Mesenchymal stem cell (in vitro differentiated cells and primary cell): Measurements from ENCODE around the gene SLC2A6.
A peak's percentile ranks its signal among the peaks of the same experiment; 100 is the strongest.

Experiments
- DNase-seq: peaks from one replicate; pipeline ENCODE4 v3.0.0-alpha.2; 2013
- H2AFZ ChIP-seq: one replicate; pipeline ENCODE4 v1.6.1; 2013; ENCODE audit warnings: low read depth, mild to moderate bottlenecking, control low read depth, inconsistent platforms, low read length, moderate library complexity
- H2AK5ac ChIP-seq: 2 replicates; pipeline ENCODE4 v1.6.1; 2013; ENCODE audit warnings: low read length, moderate library complexity, mild to moderate bottlenecking, inconsistent platforms; ENCODE audit not compliant: severe bottlenecking
- H2BK120ac ChIP-seq: one replicate; pipeline ENCODE4 v1.6.1; 2013; ENCODE audit warnings: low read depth, mild to moderate bottlenecking, inconsistent platforms, low read length, moderate library complexity
- H2BK12ac ChIP-seq, 2 experiments: one replicate each; pipeline ENCODE4 v1.6.1; 2013; ENCODE audit warnings: inconsistent platforms in 2 of 2, low read length in 2 of 2, mild to moderate bottlenecking in 2 of 2, moderate library complexity in 2 of 2, control low read depth in 1 of 2
- H2BK15ac ChIP-seq: one replicate; pipeline ENCODE4 v1.6.1; 2013; ENCODE audit warnings: mild to moderate bottlenecking, low read depth, inconsistent platforms; ENCODE audit not compliant: poor library complexity, severe bottlenecking
- H2BK5ac ChIP-seq: 2 replicates; pipeline ENCODE4 v1.6.1; 2013; ENCODE audit warnings: low read depth, mild to moderate bottlenecking, low read length, control low read depth, inconsistent platforms; ENCODE audit not compliant: poor library complexity, severe bottlenecking
- H3K14ac ChIP-seq, 2 experiments: one replicate each; pipeline ENCODE4 v1.6.1; 2013; ENCODE audit warnings: inconsistent platforms in 2 of 2, low read length in 2 of 2, control low read depth in 1 of 2, mild to moderate bottlenecking in 1 of 2, moderate library complexity in 1 of 2
- H3K18ac ChIP-seq, 2 experiments: one replicate each; pipeline ENCODE4 v1.6.1; 2013; ENCODE audit warnings: inconsistent platforms in 2 of 2, low read length in 2 of 2, control low read depth in 1 of 2, low read depth in 1 of 2, mild to moderate bottlenecking in 1 of 2
- H3K23ac ChIP-seq, 2 experiments: one replicate each; pipeline ENCODE4 v1.6.1; 2013; ENCODE audit warnings: inconsistent platforms in 2 of 2, low read length in 2 of 2, mild to moderate bottlenecking in 2 of 2, moderate library complexity in 2 of 2, control low read depth in 1 of 2
- H3K27ac ChIP-seq: 2 replicates; pipeline ENCODE4 v1.5.1; 2013; ENCODE audit warnings: mild to moderate bottlenecking, moderate library complexity, low read length, control low read depth, inconsistent platforms; ENCODE audit not compliant: poor library complexity, severe bottlenecking
- H3K27me3 ChIP-seq, 2 experiments: 2 replicates each; pipeline versions ENCODE4 v1.6.1 to v1.7.0; 2013; ENCODE audit warnings: low read length in 2 of 2, mild to moderate bottlenecking in 2 of 2, moderate library complexity in 2 of 2, control low read depth in 1 of 2, inconsistent platforms in 1 of 2; ENCODE audit not compliant: control insufficient read depth in 1 of 2, insufficient read depth in 1 of 2
- H3K36me3 ChIP-seq, 2 experiments: 2 replicates each; pipeline versions ENCODE4 v1.6.1 to v1.7.0; 2013; ENCODE audit warnings: low read length in 2 of 2, control low read depth in 1 of 2, inconsistent platforms in 1 of 2, low read depth in 1 of 2, mild to moderate bottlenecking in 1 of 2; ENCODE audit not compliant: insufficient read depth in 2 of 2, control insufficient read depth in 1 of 2
- H3K4ac ChIP-seq, 2 experiments: one replicate each; pipeline ENCODE4 v1.6.1; 2013; ENCODE audit warnings: inconsistent platforms in 2 of 2, low read length in 2 of 2, mild to moderate bottlenecking in 2 of 2, moderate library complexity in 2 of 2, control low read depth in 1 of 2, low read depth in 1 of 2
- H3K4me1 ChIP-seq: 2 replicates; pipeline ENCODE4 v1.6.1; 2013; ENCODE audit warnings: low read depth, low read length, control low read depth; ENCODE audit not compliant: control insufficient read depth, insufficient read depth
- H3K4me2 ChIP-seq: 2 replicates; pipeline ENCODE4 v1.6.1; 2013; ENCODE audit warnings: low read length, mild to moderate bottlenecking, inconsistent platforms; ENCODE audit not compliant: poor library complexity, severe bottlenecking
- H3K4me3 ChIP-seq, 2 experiments: 2 replicates each; pipeline versions ENCODE4 v1.5.1 to v1.7.0; 2013; ENCODE audit warnings: low read length in 2 of 2, mild to moderate bottlenecking in 2 of 2, control low read depth in 1 of 2, low read depth in 1 of 2; ENCODE audit not compliant: insufficient read depth in 1 of 2
- H3K79me1 ChIP-seq: replicated peaks from 2 replicates; pipeline ENCODE4 v1.6.1; 2013; ENCODE audit warnings: mild to moderate bottlenecking, control low read depth, low read length, inconsistent platforms; ENCODE audit not compliant: poor library complexity, severe bottlenecking
- H3K9ac ChIP-seq: 2 replicates; pipeline ENCODE4 v1.7.0; 2013; ENCODE audit warnings: mild to moderate bottlenecking, low read length, moderate library complexity
- H3K9me3 ChIP-seq: 2 replicates; pipeline ENCODE4 v1.7.0; 2013; ENCODE audit warnings: mild to moderate bottlenecking, low read length; ENCODE audit not compliant: control insufficient read depth
- H4K8ac ChIP-seq: one replicate; pipeline ENCODE4 v1.6.1; 2013; ENCODE audit warnings: inconsistent platforms, mild to moderate bottlenecking, low read length, moderate library complexity
- H4K91ac ChIP-seq: one replicate; pipeline ENCODE4 v1.6.1; 2013; ENCODE audit warnings: mild to moderate bottlenecking, low read length, inconsistent platforms
- WGBS: methylation state at CpG from one replicate; pipeline ENCODE4 v1.1.7; 2013; ENCODE audit warnings: mixed read lengths; 5-methylcytosine and 5-hydroxymethylcytosine counted together

Gene SLC2A6

DNA sequence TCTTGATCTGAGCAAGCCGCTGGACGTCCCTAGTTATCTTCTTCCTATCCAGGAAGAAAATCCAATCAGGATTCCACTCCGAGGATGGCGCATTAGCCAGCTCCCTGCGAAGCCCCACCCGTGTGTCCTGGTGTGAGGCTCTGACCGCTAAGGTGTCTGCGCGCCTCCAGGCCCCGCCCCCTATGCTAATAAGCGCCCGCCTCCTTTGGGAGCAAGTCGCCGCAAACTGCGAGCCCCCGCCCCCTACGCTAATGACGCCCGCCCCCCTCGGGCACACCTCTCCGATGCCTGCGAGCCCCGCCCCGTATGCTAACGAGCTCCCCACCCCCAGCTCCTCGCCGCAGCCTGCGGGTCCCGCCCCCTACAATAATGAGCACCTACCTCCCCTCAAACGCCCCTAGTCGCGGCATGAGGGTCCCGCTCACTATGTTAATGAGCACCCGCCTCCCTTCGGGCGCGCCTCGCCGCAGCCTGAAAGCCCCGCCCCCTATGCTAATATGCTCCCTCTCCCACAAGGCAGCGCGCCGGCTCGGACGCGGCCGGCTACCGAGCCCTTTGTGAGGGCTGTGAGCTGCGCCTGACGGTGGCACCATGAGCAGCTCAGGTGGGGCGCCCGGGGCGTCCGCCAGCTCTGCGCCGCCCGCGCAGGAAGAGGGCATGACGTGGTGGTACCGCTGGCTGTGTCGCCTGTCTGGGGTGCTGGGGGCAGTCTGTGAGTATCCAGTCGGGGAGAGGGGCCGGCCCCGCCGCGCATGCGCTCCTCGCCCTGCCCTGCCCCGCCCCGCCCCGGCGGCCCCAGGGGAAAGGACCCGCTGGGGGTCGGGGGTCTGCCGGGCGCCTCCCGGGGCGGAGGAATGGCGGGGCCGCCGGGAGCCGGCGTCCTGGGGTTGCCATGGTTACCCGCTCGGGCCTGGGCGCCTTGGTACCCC lies 19.2 kb downstream of the SLC2A6 start, which contains the start of gene CACFD1:
CACFD1 (plus strand) TSS at position 503 of the 929 bp plus-strand sequence; CDS start at position 592, 89 bp downstream.
- peaks cover 10 to 22% of the 10 kb centered on the region in 2 experiments for H3K36me3 ChIP-seq
- peak within 1 kb of the TSS; percentile 85 for H3K4me2 ChIP-seq

DNA sequence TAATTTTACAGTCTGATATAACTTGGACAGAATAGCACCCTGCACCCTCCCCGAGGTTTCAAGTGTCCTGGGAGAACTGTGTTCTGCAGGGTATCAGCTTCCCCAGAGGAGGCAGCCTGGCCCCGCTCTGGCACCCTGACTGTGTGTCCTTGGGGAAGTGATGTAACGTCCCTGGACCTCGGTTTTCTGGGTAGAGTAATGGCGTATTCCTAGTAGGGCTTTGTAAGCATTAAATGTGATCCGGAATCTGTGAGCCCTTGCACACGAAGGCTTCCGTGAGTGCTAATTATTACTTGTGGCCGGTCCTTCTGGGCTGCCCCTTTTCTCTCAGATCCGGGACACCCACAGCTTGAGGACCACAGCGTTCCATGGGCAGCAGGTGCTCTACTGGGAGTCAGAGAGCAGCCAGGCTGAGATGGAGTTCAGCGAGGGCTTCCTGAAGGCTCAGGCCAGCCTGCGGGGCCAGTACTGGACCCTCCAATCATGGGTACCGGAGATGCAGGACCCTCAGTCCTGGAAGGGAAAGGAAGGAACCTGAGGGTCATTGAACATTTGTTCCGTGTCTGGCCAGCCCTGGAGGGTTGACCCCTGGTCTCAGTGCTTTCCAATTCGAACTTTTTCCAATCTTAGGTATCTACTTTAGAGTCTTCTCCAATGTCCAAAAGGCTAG lies 20.1 kb downstream of the SLC2A6 start:
- 89% methylated on average over 16 of the region's 16 CpGs for WGBS
- Histone ChIP-seq H3K36me3 (peaks cover 10 to 12% of the 10 kb centered on the region in 2 experiments), H3K14ac (no peak overlapping the region)

More for the DNA sequence above, 19.2 kb downstream of the SLC2A6 start, which contains the start of gene CACFD1:
- peak within 1 kb of the TSS; percentile 56 to 71 for H2BK12ac ChIP-seq
- H3K4me3 ChIP-seq: peak within 1 kb of the TSS; percentile 83 to 86
- H2BK15ac ChIP-seq: peak within 1 kb of the TSS; percentile 91
- WGBS: 2% methylated on average over 48 of the region's 86 CpGs
- H2AFZ ChIP-seq: peak within 1 kb of the TSS; percentile 91
- peaks cover 30% of the 10 kb centered on the region for H3K79me1 ChIP-seq
- no peak within 1 kb of the TSS for H2AK5ac ChIP-seq
- H3K27ac ChIP-seq: peak within 1 kb of the TSS; percentile 61
- H3K23ac ChIP-seq: peak within 1 kb of the TSS; percentile 19 to 25
- H3K9ac ChIP-seq: peak within 1 kb of the TSS; percentile 91
- H3K4ac ChIP-seq: peak within 1 kb of the TSS; percentile 83 to 94
- peak within 1 kb of the TSS; percentile 95 for H4K91ac ChIP-seq
- H3K9me3 ChIP-seq: no peaks in the 10 kb centered on the region
- peak within 1 kb of the TSS; percentile 97 to 98 for H3K18ac ChIP-seq
- peak within 1 kb of the TSS; percentile 87 for H2BK5ac ChIP-seq
- H3K14ac ChIP-seq: peak within 1 kb of the TSS in 1 of 2 experiments; percentile 88
- peak within 1 kb of the TSS; percentile 64 for H2BK120ac ChIP-seq
- peak within 1 kb of the TSS; percentile 96 for H4K8ac ChIP-seq
- H3K27me3 ChIP-seq: peaks cover 6 to 7% of the 10 kb centered on the region in 2 experiments
- H3K4me1 ChIP-seq: peaks cover 23% of the 10 kb centered on the region
- DNase-seq: peak; percentile 95

DNA sequence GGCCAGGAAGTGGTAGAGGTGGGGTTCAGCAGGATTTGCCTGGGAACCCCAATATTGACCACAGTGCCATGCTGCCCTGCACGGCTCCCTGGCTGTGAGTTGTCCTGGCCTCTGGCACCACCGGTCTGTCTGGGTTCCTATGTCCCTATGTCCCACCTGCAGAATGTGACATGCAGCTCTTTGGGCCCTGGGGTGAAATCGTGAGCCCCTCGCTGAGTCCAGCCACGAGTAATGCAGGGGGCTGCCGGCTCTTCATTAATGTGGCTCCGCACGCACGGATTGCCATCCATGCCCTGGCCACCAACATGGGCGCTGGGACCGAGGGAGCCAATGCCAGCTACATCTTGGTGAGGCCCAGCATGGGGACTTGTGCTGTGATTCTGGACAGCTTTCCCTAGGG lies 21.2 kb downstream of the SLC2A6 start:
- Histone ChIP-seq H2BK15ac (no peak overlapping the region), H3K4ac (no peak overlapping the region)

More for the DNA sequence above, 20.1 kb downstream of the SLC2A6 start:
- H3K4ac ChIP-seq: no peak overlapping the region
- H2BK5ac ChIP-seq: no peak overlapping the region
- no peak overlapping the region for H2BK15ac ChIP-seq
- DNase-seq: no peak
- H2BK120ac ChIP-seq: no peak overlapping the region
- H3K4me3 ChIP-seq: peak overlapping the region in 1 of 2 experiments; percentile 86
- H3K9me3 ChIP-seq: no peaks in the 10 kb centered on the region
- no peak overlapping the region for H2AK5ac ChIP-seq
- H3K27ac ChIP-seq: no peak overlapping the region
- H3K4me1 ChIP-seq: peaks cover 23% of the 10 kb centered on the region
- no peak overlapping the region for H4K8ac ChIP-seq
- H2AFZ ChIP-seq: peak overlapping the region; percentile 23
- H3K27me3 ChIP-seq: peaks cover 6 to 7% of the 10 kb centered on the region in 2 experiments
- peak overlapping the region; percentile 54 for H3K9ac ChIP-seq
- H4K91ac ChIP-seq: no peak overlapping the region
- H3K79me1 ChIP-seq: peaks cover 23% of the 10 kb centered on the region
- H3K18ac ChIP-seq: no peak overlapping the region
- no peak overlapping the region for H2BK12ac ChIP-seq
- peak overlapping the region; percentile 66 for H3K4me2 ChIP-seq
- H3K23ac ChIP-seq: no peak overlapping the region

More for the DNA sequence above, 21.2 kb downstream of the SLC2A6 start:
- no peak overlapping the region for H2BK5ac ChIP-seq
- H3K27me3 ChIP-seq: peaks cover 4 to 6% of the 10 kb centered on the region in 2 experiments
- H3K18ac ChIP-seq: no peak overlapping the region
- no peak overlapping the region for H4K91ac ChIP-seq
- peaks cover 4 to 10% of the 10 kb centered on the region in 2 experiments for H3K36me3 ChIP-seq
- H3K14ac ChIP-seq: no peak overlapping the region
- no peak overlapping the region for H3K27ac ChIP-seq
- H3K79me1 ChIP-seq: peaks cover 17% of the 10 kb centered on the region
- no peak overlapping the region for H4K8ac ChIP-seq
- no peak overlapping the region for H2BK12ac ChIP-seq
- DNase-seq: no peak
- no peak overlapping the region for H3K23ac ChIP-seq
- H3K9me3 ChIP-seq: no peaks in the 10 kb centered on the region
- H3K4me3 ChIP-seq: no peak overlapping the region
- H3K4me1 ChIP-seq: peaks cover 23% of the 10 kb centered on the region
- H2BK120ac ChIP-seq: no peak overlapping the region
- H2AFZ ChIP-seq: no peak overlapping the region
- H3K9ac ChIP-seq: no peak overlapping the region
- WGBS: 97% methylated on average over 11 of the region's 11 CpGs
- H3K4me2 ChIP-seq: no peak overlapping the region
- H2AK5ac ChIP-seq: no peak overlapping the region
